ENCODE measurements around the gene SPATA18. TPM values are rescaled to one million over a fixed set of nuclear protein-coding genes. Genes with fewer than 3 reads are reported as not detected.

The SPATA18 gene
- total RNA-seq (2016; rRNA removed; fragmentation: Illumina TruSeq; extraction: Trizol) (13.2 and 13.9 TPM in 2 replicates), polyA plus RNA-seq (2011; rRNA removed) (4.8 and 5.7 TPM in 2 replicates), polyA minus RNA-seq (2011; rRNA and poly(A)+ RNA removed; ENCODE audit: low replicate concordance) (9.1 TPM in 1 of 2 replicates, not detected in the other), Bru-seq, nascent RNA (percentile 57 among the genes with signal in this experiment), BruChase-seq, experiment 1, labeled RNA remaining after a 6-hour chase (percentile 67 among the genes with signal in this experiment), BruChase-seq, experiment 2, labeled RNA remaining after a 2-hour chase (percentile 68 among the genes with signal in this experiment)
- total RNA-seq (2016; cell fraction: cytosol; rRNA removed; fragmentation: Illumina TruSeq; extraction: Trizol; ENCODE audit: low read depth), result 4.8 and 6.6 TPM in 2 replicates
- 9.8 and 14.0 TPM in 2 replicates for total RNA-seq (2016; cell fraction: insoluble cytoplasmic fraction; rRNA removed; fragmentation: Illumina TruSeq; extraction: Trizol)
- total RNA-seq (2016; cell fraction: membrane; rRNA removed; fragmentation: Illumina TruSeq; extraction: Trizol), result 16.0 and 20.5 TPM in 2 replicates
- total RNA-seq (2016; cell fraction: nucleus; rRNA removed; fragmentation: Illumina TruSeq; extraction: Trizol), result 14.8 and 16.2 TPM in 2 replicates
- 3.6 and 6.1 TPM in 2 replicates for polyA plus RNA-seq (2011; cell fraction: cytosol; rRNA removed)
- polyA plus RNA-seq (2011; cell fraction: nucleus; rRNA removed), result 13.3 and 14.1 TPM in 2 replicates
- 4.7 and 4.8 TPM in 2 replicates for polyA plus RNA-seq (2012)
- polyA plus RNA-seq (2016; cell fraction: cytosol; fragmentation: Illumina TruSeq; extraction: Trizol; ENCODE audit: low read depth), result 4.7 and 7.2 TPM in 2 replicates
- 12.3 and 13.4 TPM in 2 replicates for polyA plus RNA-seq (2016; cell fraction: insoluble cytoplasmic fraction; fragmentation: Illumina TruSeq; extraction: Trizol; ENCODE audit: low read depth)
- polyA plus RNA-seq (2016; cell fraction: membrane; fragmentation: Illumina TruSeq; extraction: Trizol; ENCODE audit: low read depth), result 14.2 and 14.4 TPM in 2 replicates
- 17.6 and 20.5 TPM in 2 replicates for polyA plus RNA-seq (2016; cell fraction: nucleus; fragmentation: Illumina TruSeq; extraction: Trizol; ENCODE audit: insufficient read depth, low read depth)
- 5.6 and 6.0 TPM in 2 replicates for polyA minus RNA-seq (2011; cell fraction: cytosol; rRNA and poly(A)+ RNA removed)
- polyA minus RNA-seq (2011; cell fraction: nucleus; rRNA and poly(A)+ RNA removed), result 14.0 and 14.2 TPM in 2 replicates
- long read RNA-seq, experiment 1, partial matches to known transcripts, result 1 of 5 reads
- long read RNA-seq, experiment 1, other reads (novel, unspliced or antisense), result 3 of 5 reads
- long read RNA-seq, experiment 2, full-length matches to known transcripts, result 1 of 11 reads
- long read RNA-seq, experiment 2, partial matches to known transcripts, result 0 of 11 reads
- long read RNA-seq, experiment 2, other reads (novel, unspliced or antisense), result 10 of 11 reads

GRCh38 chr4:52051213-52051614, at the start of gene SPATA18:
Gene SPATA18 (plus strand): TSS chr4:52051304. CDS start chr4:52051705, 401 bp downstream.
- H3K36me3 ChIP-seq (replicated peaks in 1 of 2; ENCODE audit: control insufficient read depth in 1 of 2, insufficient read depth in 2 of 2, low read length in 2 of 2), result no peaks in the 10 kb centered on the region
- H3K79me2 ChIP-seq (ENCODE audit: insufficient read depth, low read length), result no peaks in the 10 kb centered on the region
- H3K9ac ChIP-seq (ENCODE audit: insufficient read depth, low read depth, low read length), result peak within 1 kb of the TSS; percentile 73
- POLR2A ChIA-PET, result interaction anchor here (1.4 to 1.9 kb wide), 3 partner anchors 13 to 209 kb away, joined by 6 to 13 read pairs (median 11); partner anchors contain the start of genes DCUN1D4 and SGCB
- FAIRE-seq (no peak), ATAC-seq (peak; percentile 75), DNase-seq (ENCODE audit: low spot score) (no peak)
- H3K9me3 ChIP-seq (ENCODE audit: low read length), result no peaks in the 10 kb centered on the region
- intact Hi-C loops (cut with micrococcal nuclease; ENCODE audit: unreplicated experiment) (no loop called here), in situ Hi-C loops (cut with HindIII; ENCODE audit: extremely low pct_ligation_motif_present, low pct_unique_long_range_greater_than_20kb) (no loop called here)
- WGBS (ENCODE audit: low lambda C conversion rate), result 0% methylated on average over 5 of the region's 44 CpGs
- TSS peak; percentile 86 for BruUV-seq (replicated peaks)
- H3K27ac ChIP-seq (ENCODE audit: extremely low read length, insufficient read depth, low read length), result peak within 1 kb of the TSS; percentile 64
- H3K4me1 ChIP-seq (ENCODE audit: insufficient read depth, low read length), result peaks cover 21% of the 10 kb centered on the region
- peak within 1 kb of the TSS; percentile 65 for H2AFZ ChIP-seq (ENCODE audit: low read length)
- no peaks in the 10 kb centered on the region for H4K20me1 ChIP-seq (ENCODE audit: insufficient read depth, low read length)
- H3K27me3 ChIP-seq (ENCODE audit: control insufficient read depth in 1 of 2, insufficient read depth in 2 of 2, low read length in 2 of 2), result no peaks in the 10 kb centered on the region; a peak in 1 of 5 replicates
- H3K4me3 ChIP-seq (replicated peaks in 1 of 3; ENCODE audit: insufficient read depth in 1 of 3, low read depth in 2 of 3, low read length in 3 of 3), result peak within 1 kb of the TSS; percentile 70 to 86 (median 81)
- H3K4me2 ChIP-seq (ENCODE audit: low read depth, low read length), result peak within 1 kb of the TSS; percentile 84
- CTCF ChIA-PET (ENCODE audit: low intra/inter-chr PET ratio, low total read pairs), result no interaction called here
- TF ChIP-seq ZNF383 (CRISPR knock-in tag; IDR thresholded peaks at IDR 0.05; ENCODE audit: borderline replicate concordance) (no peak), ZNF792 (CRISPR knock-in tag; IDR thresholded peaks at IDR 0.05) (no peak), FOXM1 (CRISPR knock-in tag; IDR thresholded peaks at IDR 0.05) (no peak), PITX1 (CRISPR knock-in tag; IDR thresholded peaks at IDR 0.05) (no peak), BRF2 (CRISPR knock-in tag; IDR thresholded peaks at IDR 0.05) (no peak), FUBP1 (CRISPR knock-in tag; IDR thresholded peaks at IDR 0.05; ENCODE audit: borderline replicate concordance) (no peak), KLF11 (CRISPR knock-in tag; IDR thresholded peaks at IDR 0.05) (no peak), KLF13 (CRISPR knock-in tag; IDR thresholded peaks at IDR 0.05) (no peak), AGO2 (optimal IDR thresholded peaks at IDR 0.05; ENCODE audit: low read depth, low read length) (peak; percentile 70), ADNP (CRISPR knock-in tag; IDR thresholded peaks at IDR 0.05) (no peak), KDM2A (CRISPR knock-in tag; IDR thresholded peaks at IDR 0.05; ENCODE audit: borderline replicate concordance, low read depth) (no peak), ZNF121 (CRISPR knock-in tag; IDR thresholded peaks at IDR 0.05) (no peak), ZNF724P (CRISPR knock-in tag; IDR thresholded peaks at IDR 0.05; ENCODE audit: borderline replicate concordance) (0 out of 2 replicates have a peak, but pooled peaks have one; percentile 48), NFYC (CRISPR knock-in tag; IDR thresholded peaks at IDR 0.05) (no peak), ZNF816 (CRISPR knock-in tag; IDR thresholded peaks at IDR 0.05; ENCODE audit: borderline replicate concordance) (no peak), SNAI1 (CRISPR knock-in tag; IDR thresholded peaks at IDR 0.05; ENCODE audit: borderline replicate concordance) (0 out of 2 replicates have a peak, but pooled peaks have one; percentile 25), MTA1 (CRISPR knock-in tag; IDR thresholded peaks at IDR 0.05; ENCODE audit: borderline replicate concordance) (peak; percentile 78; the same call in 1 of the 2 replicates)
- TF ChIP-seq, protein P1, sequence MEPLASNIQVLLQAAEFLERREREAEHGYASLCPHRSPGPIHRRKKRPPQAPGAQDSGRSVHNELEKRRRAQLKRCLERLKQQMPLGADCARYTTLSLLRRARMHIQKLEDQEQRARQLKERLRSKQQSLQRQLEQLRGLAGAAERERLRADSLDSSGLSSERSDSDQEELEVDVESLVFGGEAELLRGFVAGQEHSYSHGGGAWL (CRISPR knock-in tag; IDR thresholded peaks at IDR 0.05), result no peak

Data from HepG2 (cell line).